DMS114 treated with DMSO at 0.1 percent for 48 hours (cell line): ENCODE results near the gene ABCB1.

Experiments
- DNase-seq: peaks from one replicate; lab custom pipeline; 2025; ENCODE audit not compliant: unreplicated experiment; lab: John Stamatoyannopoulos, UW

The ABCB1 gene

DNA sequence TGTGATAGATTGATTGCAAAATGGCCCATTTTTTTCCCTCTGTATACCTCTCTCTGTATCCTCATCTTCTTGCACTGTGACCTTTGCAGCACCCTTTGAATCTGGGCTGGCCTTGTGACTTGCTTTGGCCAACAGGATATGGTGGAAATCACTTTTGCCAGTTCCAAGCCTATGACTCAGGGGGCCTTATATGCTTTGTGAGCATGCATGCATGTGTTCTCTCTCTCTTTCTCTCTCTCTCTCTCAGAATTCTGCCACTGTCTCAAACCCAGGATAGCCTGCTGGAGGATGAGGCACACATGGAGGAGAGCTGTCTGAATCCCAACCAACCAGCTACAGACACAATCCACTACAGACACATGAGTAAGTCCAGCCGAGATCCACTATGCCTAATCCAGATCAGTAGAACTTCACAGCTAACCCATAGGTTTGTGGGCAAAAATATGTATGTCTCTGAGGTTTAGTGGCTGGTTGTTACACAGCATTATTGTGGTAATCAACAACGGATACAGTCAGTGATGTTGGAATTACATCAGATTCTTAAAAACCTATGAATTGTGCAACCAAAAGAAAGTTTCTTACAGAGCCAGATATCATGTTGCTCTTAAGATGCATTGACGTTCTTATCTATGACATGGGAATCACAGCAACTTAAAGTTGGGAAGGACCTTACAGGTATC lies 83.4 kb downstream of the ABCB1 start:
- no peak for DNase-seq

DNA sequence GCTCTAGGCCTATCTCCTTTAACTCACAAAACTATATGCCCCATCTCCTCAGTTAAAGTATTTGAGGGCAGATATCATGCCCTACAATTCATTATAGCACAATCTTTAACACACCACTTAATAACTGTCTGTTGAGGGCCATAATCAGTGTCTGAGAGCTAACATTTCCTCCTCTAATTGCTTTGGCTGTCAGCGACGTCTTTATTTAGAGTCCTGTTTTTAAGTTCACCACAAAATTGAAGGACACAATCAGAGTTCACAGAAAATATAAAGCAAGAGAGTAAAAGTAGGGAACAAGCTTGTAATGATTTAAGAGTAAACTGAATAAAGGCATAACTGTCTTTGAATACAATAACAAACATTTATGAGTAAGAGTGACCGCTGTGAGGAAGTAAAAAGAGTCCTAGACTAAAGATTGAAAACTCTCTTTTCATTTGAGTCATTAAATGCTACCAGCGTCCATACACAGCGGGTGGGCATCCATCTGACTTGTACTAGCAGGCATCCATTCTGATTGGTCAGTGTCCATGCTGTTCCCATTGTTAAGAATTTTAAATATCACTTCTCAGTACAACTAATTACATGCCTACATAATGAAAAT lies 86.8 kb downstream of the ABCB1 start:
- DNase-seq: no peak

DNA sequence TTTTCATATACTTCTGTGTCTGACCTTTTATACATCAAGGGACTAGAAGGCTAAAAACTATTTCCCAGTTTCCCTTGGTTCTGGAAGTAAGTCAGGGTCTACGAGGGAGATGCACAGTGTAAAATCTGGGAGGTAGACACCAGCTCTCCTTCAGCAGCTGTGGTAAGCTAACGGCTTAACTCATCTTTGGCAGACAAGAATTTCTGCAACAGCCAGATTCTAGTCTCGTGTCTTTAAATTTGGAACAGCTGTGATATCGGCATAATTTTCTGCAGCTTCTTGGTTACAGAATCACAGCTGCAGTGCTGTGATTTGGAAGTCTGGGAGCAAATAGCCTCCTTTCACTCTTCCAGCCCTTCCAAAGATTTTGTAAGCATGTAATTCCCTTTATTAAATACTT lies 87.8 kb downstream of the ABCB1 start:
- DNase-seq: no peak

- no peak for DNase-seq
Measured at GRCh38 chr7:87511510-87511909, 89.2 kb downstream of the ABCB1 start.

GRCh38 chr7:87510411-87510875 lies 90.2 kb downstream of the ABCB1 start:
- no peak for DNase-seq

DNA sequence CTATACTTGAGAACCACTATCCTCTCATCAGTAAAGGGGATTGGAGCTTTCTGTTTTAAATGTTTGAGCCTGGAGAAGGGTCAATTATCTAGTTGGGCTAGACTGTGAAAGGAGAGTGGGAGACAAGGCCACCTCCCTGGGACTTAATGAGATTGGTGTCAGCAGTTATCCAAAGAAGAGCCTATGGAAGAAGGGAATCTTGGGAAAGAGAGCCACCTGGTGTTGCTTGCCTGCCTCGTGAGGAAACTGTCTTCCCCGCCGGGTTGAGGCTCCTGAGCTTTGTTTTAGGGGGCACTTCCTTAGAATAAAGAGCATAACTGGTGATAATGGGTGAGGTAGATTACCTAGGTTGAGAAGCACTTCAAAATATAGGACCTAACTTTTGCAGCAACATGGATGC lies 93.2 kb downstream of the ABCB1 start:
- no peak for DNase-seq

- no peak for DNase-seq
Measured at GRCh38 chr7:87506246-87507180, 94.2 kb downstream of the ABCB1 start.

- no peak for DNase-seq
Measured at GRCh38 chr7:87505557-87506245, 95.0 kb downstream of the ABCB1 start.

DNA sequence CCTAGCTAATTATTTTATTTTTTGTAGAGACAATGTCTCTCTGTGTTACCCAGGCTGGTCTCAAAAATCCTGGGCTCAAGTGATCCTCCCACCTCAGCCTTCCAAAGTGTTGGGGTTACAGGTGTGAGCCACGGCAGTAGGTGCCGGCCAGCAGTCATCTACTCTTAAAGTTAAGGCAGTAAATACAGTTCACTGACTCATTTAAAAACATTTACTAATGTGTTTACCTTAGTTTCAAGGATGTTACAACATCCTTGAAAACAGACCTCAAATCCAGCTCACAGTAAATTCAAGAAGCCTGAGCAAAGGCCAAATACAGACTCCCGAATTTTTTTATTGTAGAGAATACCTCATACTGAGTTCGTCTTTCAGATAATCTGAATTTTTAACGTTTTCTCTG lies 95.6 kb downstream of the ABCB1 start:
- DNase-seq: no peak

DNA sequence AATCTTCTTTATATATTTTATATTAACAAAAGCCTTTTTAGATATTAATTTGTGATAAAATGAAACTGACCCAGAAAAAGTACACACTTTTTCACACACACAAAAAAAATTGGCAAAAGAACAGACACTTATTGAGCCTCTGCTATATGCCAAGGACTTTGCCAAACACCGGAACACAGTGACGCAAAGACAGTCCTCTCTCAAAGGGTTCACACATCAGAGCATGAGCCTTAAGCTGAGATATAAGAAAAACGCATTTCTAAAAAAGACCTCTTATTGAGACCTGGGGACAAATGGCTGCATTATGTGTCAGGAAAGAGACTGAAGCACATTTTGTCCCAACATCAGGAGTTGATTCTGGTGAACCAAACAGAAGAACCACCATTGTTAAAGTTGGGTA lies 101.2 kb downstream of the ABCB1 start:
- no peak for DNase-seq

DNA sequence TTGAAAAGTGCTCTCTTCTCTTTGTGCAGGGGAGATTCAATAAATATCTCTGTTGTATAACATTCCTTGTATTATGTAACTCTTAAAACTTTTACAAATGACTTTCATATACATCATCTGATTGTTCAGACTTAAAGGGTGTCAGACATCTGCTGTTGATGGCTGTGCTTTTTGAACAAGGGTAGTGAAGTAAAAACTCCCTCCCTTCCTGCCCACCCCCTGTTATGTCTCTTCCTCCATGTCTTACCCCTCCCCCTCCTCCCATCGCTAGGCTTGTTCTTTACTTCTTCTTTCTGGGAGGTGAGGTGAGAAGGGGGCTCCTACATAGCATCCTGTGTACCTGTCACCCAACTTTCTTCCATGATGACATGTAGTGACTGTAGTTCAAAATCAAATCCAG lies 101.8 kb downstream of the ABCB1 start:
- DNase-seq: no peak

GRCh38 chr7:87497482-87497881 lies 103.2 kb downstream of the ABCB1 start:
- no peak for DNase-seq

DNA sequence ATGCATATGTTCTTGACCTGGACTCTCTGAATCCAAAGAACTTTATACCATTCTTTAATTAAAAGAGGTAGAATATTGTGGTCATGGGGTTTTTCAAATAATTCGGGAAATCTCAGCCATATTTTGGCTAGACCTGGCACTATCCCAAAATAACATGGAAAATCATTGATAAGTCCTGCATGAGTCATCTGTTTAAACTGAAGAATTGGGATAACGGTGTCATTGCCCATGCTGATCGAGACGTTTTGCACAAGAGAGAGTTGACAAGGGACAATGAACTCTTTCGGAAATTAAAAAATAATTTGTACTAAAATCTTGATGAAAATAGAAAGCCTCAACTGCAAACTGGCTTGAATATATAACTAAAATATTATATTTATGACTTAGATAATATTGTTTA lies 105.3 kb downstream of the ABCB1 start:
- no peak for DNase-seq

DNA sequence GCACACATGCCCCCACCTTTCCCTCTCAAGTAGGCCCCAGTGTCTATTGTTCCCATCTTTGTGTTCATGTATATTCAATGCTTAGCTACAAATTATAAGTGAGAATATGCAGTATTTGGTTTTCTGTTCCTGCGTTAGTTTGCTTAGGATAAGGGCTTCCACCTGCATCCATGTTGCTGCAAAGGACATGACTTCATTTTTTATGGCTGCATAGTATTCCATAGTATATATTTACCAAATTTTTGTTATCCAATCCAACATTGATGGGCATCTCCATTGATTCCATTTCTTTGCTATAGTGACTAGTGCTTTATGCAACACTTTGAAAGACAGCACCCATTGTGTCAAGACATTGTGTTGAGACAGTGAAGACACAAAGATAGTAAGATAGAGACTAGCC lies 106.2 kb downstream of the ABCB1 start:
- no peak for DNase-seq

GRCh38 chr7:87483131-87483530 lies 117.6 kb downstream of the ABCB1 start:
- DNase-seq: no peak

DNA sequence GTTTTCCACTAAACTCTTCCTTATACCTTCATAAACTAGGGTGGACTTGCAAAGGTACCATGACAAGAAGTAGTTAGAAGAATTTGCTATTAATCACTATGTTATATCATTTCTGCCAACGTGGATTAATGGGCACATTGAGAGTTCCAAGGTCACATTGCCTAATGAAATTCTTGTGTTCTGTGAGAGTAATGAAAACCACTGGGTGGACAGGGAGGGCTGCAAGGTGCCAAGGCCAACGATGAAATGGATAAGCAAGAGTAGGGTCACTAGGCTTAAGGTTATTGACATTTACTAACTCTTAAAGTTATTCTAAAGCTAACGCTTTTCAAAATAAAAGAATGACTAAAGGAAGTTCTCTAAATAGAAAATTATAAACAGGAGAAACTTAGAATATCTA lies 118.6 kb downstream of the ABCB1 start:
- no peak for DNase-seq

GRCh38 chr7:87480386-87480785 lies 120.3 kb downstream of the ABCB1 start:
- DNase-seq: no peak

- DNase-seq: no peak
Measured at GRCh38 chr7:87479951-87480350, 120.7 kb downstream of the ABCB1 start.

DNA sequence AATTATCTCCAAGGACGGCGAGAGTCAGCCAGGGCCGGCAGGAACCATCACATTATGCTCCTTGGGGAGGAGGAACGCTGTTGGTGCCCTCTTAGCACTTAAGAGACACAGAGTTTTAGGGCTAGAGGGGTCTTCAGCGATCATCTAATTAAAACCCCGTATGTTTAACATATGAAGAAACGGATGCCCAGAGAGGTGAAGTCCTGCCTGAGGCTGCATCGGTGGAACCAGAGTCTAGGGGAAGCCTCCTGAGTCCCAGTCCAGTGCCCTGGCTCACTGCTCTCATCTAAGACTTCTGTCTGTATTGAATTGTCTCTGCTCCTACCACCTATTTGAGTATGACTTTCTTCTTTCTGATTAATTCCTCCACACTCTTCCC lies 124.5 kb downstream of the ABCB1 start:
- DNase-seq: no peak

DNA sequence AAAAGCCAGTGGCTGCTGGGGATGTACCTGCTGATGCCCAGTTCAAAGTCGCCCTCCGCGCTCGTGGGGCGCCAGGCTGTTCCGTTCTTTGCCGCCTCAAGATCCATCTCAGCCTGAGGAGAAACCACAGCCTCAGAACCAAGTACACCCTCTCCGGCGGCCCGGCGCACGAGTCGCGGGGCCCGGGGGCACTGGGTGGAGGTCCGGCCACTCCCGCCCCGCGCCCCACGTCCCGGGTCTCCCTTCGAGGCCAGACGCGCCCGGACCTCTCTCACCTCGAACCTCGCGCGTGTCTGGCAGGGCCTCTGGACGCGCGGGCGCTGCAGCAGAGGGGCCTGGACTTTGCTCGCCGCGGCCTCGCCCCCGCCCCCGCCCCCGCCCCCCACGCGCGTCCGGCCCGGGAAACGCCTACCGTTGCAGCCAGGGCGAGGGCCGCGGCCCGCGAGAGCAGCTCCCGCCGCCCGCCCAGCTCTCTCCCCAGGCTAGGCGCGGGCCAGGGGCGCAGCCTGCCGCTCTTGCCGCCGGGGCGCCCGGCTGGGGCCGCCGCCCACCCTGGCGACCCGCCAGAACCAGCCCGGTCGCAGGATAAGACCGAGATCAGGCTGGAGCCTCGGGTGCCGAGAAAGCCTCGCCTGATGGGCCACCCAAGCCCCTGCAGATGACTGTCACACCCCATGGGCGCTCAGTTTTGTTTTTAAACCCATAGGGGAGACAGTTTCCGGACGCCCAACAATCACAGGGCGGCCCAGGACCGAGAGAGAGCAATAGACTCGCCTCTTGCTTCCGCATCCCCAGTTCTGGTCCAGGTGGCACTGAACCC lies 125.1 kb downstream of the ABCB1 start, which contains the start of gene ABCB4:
TSS of gene ABCB4 (minus strand) at position 322 of the 820 bp plus-strand sequence. CDS start at position 107, 215 bp downstream.
- no peak for DNase-seq
